Renal cortex interstitium (tissue), 11 donors: Measurements from ENCODE around the gene ZNF367. TPM values are rescaled to one million over a fixed set of nuclear protein-coding genes. Genes with fewer than 3 reads are reported as not detected.

Experiments used
- DNase-seq, 11 donors: peaks; one replicate each; pipeline ENCODE4 v3.0.0-alpha.2; 2013; ENCODE audit warnings: low read depth in 9 of 11, low spot score in 4 of 11; ENCODE audit errors: extremely low read depth in 1 of 11
- polyA plus RNA-seq, 3 donors: library from polyadenylated mRNA; unstranded; fragments of 120-200 nt; gene quantifications; one replicate each; pipeline ENCODE4 v1.2.1, GENCODE V29; 2013; ENCODE audit not compliant: insufficient read length in 3 of 3

The ZNF367 gene
- polyA plus RNA-seq, 3 donors = 7.9 to 9.7 (median 9.2) TPM

DNA sequence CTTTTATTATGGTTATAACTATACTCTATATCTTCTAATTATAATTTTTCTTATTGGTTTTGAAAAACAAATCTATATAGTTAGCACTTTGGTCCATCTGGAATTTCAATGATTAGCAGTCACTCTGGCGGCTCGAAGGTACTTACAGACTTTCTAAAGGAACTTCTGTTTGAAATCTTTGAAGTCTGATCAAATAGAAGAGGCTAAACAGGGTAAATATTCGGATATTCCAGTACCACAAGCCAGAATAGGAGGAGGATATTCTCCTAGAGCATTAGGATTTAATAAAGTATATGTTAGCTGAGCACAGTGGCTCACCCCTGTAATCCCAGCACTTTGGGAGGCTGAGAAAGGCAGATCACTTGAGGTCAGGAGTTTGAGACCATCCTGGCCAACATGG, 77.5 kb downstream of the ZNF367 start:
- no peak for DNase-seq

DNA sequence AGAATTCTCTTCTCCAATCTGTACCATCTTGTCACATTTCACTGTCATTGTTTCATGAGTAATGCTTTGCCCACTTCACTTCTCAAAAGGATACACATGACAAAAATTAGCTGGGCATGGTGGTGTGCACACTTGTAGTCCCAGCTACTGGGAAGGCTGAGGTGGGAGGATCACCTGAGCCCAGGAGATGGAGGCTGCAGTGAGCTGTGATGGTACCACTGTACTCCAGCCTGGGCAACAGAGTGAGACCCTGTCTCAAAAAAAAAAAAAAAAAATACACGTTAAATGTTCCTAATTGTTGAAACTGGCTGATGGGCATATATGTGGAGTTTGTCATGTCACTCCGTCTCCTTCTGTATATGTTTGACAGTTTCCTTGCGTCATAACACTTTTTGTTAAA, 79.9 kb downstream of the ZNF367 start:
- DNase-seq = no peak

Other genes starting within 250 kb of the ZNF367 start
- gene HSD17B3, start 116.2 kb downstream of the ZNF367 start, polyA plus RNA-seq = 1 to 10 TPM in 1 of 3 donors, under 1 TPM in 2; 0.49 to 1.2 (median 0.86) TPM
- 10 to 100 TPM; 32.6 to 44.5 (median 38.7) TPM for gene SLC35D2, start 34.7 kb downstream of the ZNF367 start, polyA plus RNA-seq
- 10 to 100 TPM; 19.1 to 21.9 (median 19.8) TPM for gene HABP4, start 31.8 kb upstream of the ZNF367 start, polyA plus RNA-seq
- gene CDC14B, start 201.5 kb upstream of the ZNF367 start, polyA plus RNA-seq = 10 to 100 TPM; 23.7 to 32.0 (median 28.4) TPM
- 1 to 10 TPM; 5.6 to 7.5 (median 6.3) TPM for gene PRXL2C, start 236.9 kb upstream of the ZNF367 start, polyA plus RNA-seq